Upper lobe of left lung (tissue), 4 donors: Measurements from ENCODE around the gene IL9.

Experiments
- CTCF ChIP-seq, 6 experiments: fragments of 450-650 bp in 4 of 6; fragments of 200-600 bp in 2 of 6; sonication (generic) in 2 of 6; IDR thresholded peaks; one replicate each; pipeline ENCODE4 v1.5.1; 2016 to 2019; ENCODE audit warnings: antibody characterized with exemption in 6 of 6
- EP300 ChIP-seq, 4 donors: sonication (generic); formaldehyde crosslinking; IDR thresholded peaks; one replicate each; pipeline ENCODE4 v1.5.1; 2017; ENCODE audit warnings: antibody characterized with exemption in 4 of 4, control low read depth in 2 of 4
- POLR2A ChIP-seq, 4 donors: fragments of 450-650 bp; IDR thresholded peaks; one replicate each; pipeline ENCODE4 v1.5.1; 2016 to 2017; ENCODE audit warnings: antibody characterized with exemption in 4 of 4, mild to moderate bottlenecking in 2 of 4
- POLR2AphosphoS5 ChIP-seq, 2 donors: sonication (generic); formaldehyde crosslinking; IDR thresholded peaks; one replicate each; pipeline ENCODE4 v1.5.1; 2017; ENCODE audit warnings: antibody characterized with exemption in 2 of 2

GRCh38 chr5:135874461-135874860 is 21.2 kb downstream of the IL9 start:
- TF ChIP-seq POLR2A (IDR thresholded peaks at IDR 0.05) (no peak), CTCF (IDR thresholded peaks at IDR 0.05) (no peak), POLR2AphosphoS5 (IDR thresholded peaks at IDR 0.05) (no peak), EP300 (IDR thresholded peaks at IDR 0.05) (no peak)
